Measurements from ENCODE around the gene CREB5. TPM values are rescaled to one million over a fixed set of nuclear protein-coding genes. Genes with fewer than 3 reads are reported as not detected.

Gene CREB5
- not detected for total RNA-seq

GRCh38 chr7:28411876-28412662 is at the start of gene CREB5:
CREB5 (plus strand) TSS chr7:28412518; CDS start chr7:28412915, 397 bp downstream.

Other genes with a start within 250 kb of the CREB5 start
- gene JAZF1, start 231.7 kb upstream of the CREB5 start, total RNA-seq, result 1 to 10 TPM; 5.1 to 5.2 TPM